OCI-LY1 (cell line): ENCODE results near the gene PRKG1.

Source experiments
- EZH2 ChIP-seq: fragments of 200-600 bp; sonication (generic), shearing (Covaris generic); IDR thresholded peaks from 2 replicates; pipeline ENCODE4 v1.8.0; 2017; ENCODE audit warnings: borderline replicate concordance, mixed run types, mild to moderate bottlenecking, antibody characterized with exemption, low read length, moderate library complexity, mixed read lengths
- TF ChIP-seq, protein P1 (sequence below): fragments of 200-600 bp; sonication (generic), shearing (Covaris generic); IDR thresholded peaks from 2 replicates; pipeline ENCODE4 v1.5.1; 2017; ENCODE audit warnings: mild to moderate bottlenecking, antibody characterized with exemption, low read length, moderate library complexity, mixed read lengths

DNA sequence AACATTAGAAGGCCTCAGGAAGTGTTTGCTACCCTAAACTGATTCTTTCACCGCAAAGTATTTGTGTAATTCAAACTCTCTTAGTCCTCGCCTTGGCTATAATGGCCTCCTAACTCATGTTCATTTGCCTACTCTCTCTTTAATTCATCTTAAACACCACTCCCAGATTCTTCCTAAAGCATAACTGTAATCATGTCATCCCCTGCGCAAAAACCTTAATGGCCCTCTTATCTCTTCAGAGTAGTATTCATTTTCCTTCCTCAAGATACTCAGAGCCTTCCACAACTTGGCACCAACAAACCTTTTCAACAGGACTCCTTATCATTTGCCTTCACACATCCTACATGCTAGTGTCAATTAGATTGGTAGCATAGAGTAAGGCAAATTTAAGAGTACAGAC lies 582.2 kb downstream of the PRKG1 start:
- TF ChIP-seq, protein P1, sequence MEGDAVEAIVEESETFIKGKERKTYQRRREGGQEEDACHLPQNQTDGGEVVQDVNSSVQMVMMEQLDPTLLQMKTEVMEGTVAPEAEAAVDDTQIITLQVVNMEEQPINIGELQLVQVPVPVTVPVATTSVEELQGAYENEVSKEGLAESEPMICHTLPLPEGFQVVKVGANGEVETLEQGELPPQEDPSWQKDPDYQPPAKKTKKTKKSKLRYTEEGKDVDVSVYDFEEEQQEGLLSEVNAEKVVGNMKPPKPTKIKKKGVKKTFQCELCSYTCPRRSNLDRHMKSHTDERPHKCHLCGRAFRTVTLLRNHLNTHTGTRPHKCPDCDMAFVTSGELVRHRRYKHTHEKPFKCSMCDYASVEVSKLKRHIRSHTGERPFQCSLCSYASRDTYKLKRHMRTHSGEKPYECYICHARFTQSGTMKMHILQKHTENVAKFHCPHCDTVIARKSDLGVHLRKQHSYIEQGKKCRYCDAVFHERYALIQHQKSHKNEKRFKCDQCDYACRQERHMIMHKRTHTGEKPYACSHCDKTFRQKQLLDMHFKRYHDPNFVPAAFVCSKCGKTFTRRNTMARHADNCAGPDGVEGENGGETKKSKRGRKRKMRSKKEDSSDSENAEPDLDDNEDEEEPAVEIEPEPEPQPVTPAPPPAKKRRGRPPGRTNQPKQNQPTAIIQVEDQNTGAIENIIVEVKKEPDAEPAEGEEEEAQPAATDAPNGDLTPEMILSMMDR: no peak
- no peak for TF ChIP-seq EZH2
